Left ventricle myocardium inferior (tissue), 1 donor: Measurements from ENCODE around the gene PTER. TPM values are rescaled to one million over a fixed set of nuclear protein-coding genes. Genes with fewer than 3 reads are reported as not detected.

Experiments
- DNase-seq: peaks from one replicate; pipeline ENCODE4 v3.0.0-alpha.2; 2020
- H3K27ac ChIP-seq: fragments of 200-600 bp; replicated peaks from 2 replicates; pipeline ENCODE4 v1.8.0; 2021
- H3K27me3 ChIP-seq: fragments of 200-600 bp; 2 replicates; pipeline ENCODE4 v1.8.0; 2021; ENCODE audit warnings: low read depth
- H3K36me3 ChIP-seq: fragments of 200-600 bp; 2 replicates; pipeline ENCODE4 v1.8.0; 2021
- H3K4me1 ChIP-seq: fragments of 200-600 bp; 2 replicates; pipeline ENCODE4 v1.8.0; 2021
- H3K4me3 ChIP-seq: fragments of 200-600 bp; 2 replicates; pipeline ENCODE4 v1.8.0; 2021; ENCODE audit warnings: mild to moderate bottlenecking, moderate library complexity
- H3K9me3 ChIP-seq: fragments of 200-600 bp; replicated peaks from 2 replicates; pipeline ENCODE4 v1.8.0; 2021
- CTCF ChIP-seq: fragments of 200-600 bp; IDR thresholded peaks from 2 replicates; pipeline ENCODE4 v1.8.0; 2021; ENCODE audit warnings: antibody characterized with exemption, mild to moderate bottlenecking, borderline replicate concordance
- intact Hi-C: fragments of 100-400 bp; cut with micrococcal nuclease; formaldehyde crosslinking; loops from one replicate; pipeline ENCODE4 v1.11.0; 2022
- total RNA-seq: library from RNA; stranded (reverse); fragmentation: NEBNext Ultra II Directional; extraction: Animal tissue kit (Norgen Biotek cat#: 25700); gene quantifications from one replicate; pipeline ENCODE4 v1.2.1, GENCODE V29; 2021
- donor health status: DM: no; HTN: yes; CAD: no; lungs with severe emphysema.

Gene PTER
- total RNA-seq, 1 donor from 2014 or later, result 16.3 TPM

DNA sequence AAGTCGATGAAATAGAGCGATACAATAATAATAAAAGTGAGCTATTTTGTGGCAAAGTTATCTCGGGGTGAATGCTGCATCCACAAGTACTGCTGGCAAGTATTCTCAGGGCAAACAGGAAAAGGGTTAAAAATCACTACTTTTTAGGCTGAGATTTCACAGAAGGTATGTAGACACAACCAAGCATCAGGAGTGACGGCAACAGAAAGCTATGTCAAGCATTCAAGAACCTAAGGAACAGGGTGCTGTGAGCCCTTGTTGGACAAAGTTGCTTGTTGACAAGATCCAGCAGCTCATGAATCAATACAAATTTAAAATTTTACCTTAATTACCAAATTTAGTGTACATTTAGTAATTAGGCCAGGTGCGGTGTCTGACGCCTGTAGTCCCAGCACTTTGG lies 126.1 kb downstream of the PTER start:
- intact Hi-C loops, result no loop called here
- no peak for TF ChIP-seq CTCF
- peaks cover 7% of the 10 kb centered on the region for H3K27me3 ChIP-seq
- H3K27ac ChIP-seq, result no peak overlapping the region
- H3K36me3 ChIP-seq, result no peaks in the 10 kb centered on the region
- no peak for DNase-seq
- H3K4me1 ChIP-seq, result peaks cover 6% of the 10 kb centered on the region
- H3K4me3 ChIP-seq, result no peak overlapping the region
- H3K9me3 ChIP-seq, result peaks cover 13% of the 10 kb centered on the region

Other genes with a start within 250 kb of the PTER start
- not detected for gene C1QL3, start 84.9 kb downstream of the PTER start, total RNA-seq